GM19043 (cell line): ENCODE results near the gene CYFIP1.

Source experiments
- ATAC-seq: cut with Tn5 transposase; IDR thresholded peaks from one replicate; pipeline ENCODE4 v1.9.1; 2021; ENCODE audit warnings: low read depth; ENCODE audit not compliant: unreplicated experiment

CYFIP1 gene

DNA sequence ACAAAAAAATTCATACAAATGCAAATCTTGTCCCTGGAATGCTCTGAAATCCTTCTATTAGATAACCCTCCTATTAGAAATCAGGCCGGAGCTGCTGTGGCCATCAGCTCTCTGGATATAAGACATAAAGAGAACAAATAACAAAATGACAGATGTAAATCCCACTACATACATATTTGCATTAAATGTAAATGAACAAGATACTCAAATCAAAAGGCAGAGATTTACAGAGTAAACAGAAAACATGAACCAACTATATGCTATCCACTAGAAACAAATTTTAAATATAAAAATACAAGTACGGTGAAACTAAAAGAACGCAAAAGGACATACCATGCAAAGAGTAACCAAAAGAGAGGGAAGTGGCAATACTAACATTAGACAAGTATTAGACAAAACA is 10.7 kb downstream of the CYFIP1 start:
- ATAC-seq: no peak

DNA sequence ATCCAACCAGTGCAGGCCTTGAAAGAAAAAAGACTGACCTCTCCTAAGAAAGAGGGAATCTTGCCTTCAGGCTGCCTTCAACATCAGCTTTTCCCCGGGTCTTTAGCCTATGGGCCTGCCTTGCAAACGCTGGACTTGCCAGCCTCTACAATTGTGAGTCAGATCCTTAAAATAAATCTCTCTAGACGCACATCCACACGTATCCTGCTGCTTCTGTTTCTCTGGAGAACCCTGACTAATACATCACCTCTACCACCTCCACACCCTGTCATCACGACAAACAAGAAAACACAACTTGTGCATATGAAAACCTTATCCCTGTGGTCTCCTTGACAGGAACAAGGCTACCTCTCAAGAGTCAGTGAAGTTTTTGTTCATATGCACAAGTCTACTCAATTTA is 11.8 kb downstream of the CYFIP1 start:
- ATAC-seq: no peak

DNA sequence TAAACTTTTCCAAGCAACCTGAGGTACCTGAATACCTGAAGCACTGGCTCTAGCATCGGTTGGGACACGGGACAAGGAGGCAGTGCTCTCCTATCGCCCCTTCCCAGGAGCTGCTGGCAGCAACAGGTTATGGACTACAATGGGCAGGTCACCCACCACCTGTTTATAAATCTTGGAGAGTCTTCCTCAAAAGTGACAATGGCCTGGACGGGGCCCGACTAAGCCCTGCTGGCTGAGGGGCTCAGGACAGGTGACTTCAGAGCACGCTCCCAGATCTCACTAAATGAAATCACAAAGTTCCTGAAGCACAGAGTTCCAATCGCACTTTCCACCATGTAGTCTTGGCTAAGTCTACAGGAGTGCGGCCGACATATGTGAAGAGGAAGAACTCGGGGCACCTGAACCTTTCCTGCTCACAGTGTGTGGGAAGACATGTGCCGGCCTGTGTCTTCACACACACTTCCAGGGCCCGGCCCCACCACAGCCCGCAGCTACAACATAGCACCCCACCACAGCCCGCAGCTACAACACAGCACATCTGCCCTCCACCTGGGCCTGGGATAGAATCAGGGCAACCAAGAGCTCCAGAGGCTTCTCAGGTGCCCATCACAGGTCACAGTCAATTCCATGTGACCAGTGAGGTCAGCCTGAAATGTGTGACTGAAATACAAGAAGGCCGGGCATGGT is 12.9 kb downstream of the CYFIP1 start:
- no peak for ATAC-seq

DNA sequence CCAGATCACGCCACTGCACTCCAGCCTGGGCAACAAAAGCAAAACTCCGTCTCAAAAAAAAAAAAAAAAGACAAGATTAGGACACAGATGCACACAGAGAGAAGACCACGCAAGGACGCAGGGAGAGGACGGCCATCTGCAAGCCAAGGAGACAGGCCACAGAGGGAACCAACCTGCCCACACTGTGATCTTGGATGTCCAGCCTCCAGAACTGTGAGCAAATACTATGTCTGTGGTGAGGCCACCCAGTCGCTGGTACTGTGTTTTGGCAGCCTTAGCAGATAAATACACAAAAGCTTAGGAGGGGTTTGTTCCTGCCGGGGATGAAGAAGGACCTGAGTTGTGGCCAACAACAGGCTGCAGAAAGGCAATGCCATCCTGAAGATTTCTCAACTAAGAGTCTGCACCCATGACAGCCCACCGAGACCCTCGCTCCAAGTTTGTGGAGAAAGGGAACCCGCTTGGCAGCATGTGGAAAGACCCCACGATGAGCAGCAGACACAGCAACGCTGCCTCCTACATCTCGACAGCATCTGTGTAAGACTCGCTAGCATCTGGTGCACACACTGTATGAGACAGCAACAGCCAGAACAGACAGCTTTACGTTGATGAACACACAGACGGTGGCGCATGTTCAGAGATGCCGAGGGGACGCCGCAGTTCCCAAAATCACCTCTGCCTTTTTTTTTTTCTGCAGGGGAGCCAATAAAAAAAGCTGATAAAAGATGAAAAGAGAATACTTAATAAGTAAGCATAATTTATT is 13.7 kb downstream of the CYFIP1 start:
- no peak for ATAC-seq

DNA sequence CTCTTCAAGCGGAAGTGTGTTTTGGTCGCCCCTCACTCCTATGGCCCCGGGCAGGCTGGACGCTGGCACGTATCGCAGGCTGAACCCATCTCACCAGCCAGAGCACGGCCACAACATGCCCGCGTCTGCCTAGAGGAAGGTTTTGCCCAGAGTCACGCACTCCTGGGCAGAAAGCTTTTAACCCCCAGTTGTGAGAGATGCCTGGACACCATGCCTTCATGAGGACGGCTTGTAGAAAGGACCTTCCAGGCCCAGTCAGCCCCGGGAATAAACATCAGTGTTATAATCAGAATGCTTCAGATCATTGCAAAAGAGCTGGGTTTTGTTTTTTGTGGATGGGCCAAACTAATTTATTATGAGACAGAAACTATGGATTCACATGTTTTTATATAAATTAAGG is 16.5 kb downstream of the CYFIP1 start:
- ATAC-seq: no peak

DNA sequence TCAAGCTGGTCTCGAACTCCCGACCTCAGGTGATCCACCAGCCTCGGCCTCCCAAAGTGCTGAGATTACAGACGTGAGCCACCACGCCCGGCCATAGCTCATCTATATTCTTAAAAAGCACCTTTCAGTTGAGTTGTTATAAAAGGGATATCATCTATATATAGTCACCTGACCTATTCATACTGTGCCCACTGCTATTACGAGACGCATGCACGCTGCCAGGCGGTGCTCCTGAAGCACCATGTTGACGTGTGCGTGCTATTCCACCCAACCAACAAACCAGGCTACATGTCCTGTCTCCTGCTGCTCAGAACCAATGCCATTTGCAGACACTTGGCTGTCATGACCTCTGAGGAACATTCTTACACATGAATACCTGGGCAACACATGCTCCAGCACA is 17.6 kb downstream of the CYFIP1 start:
- no peak for ATAC-seq

DNA sequence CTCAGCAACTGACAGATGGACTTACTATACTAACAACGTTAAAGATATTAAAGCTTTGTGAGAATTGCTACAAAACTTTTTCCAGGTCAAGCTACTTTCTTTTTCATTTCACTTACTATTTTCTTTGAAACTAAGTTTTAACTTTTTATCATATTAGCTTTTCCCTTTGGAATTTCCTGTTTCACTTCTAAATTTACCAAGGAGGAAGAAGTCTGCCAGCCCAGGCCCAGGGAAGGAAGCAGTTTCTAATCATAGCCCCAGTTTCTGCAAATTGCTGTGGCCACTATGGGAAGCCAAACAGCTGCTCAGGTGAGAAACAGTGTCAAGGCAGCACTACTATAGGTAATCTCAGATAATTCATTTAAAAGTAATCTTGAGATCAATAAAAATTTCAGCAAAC is 18.4 kb downstream of the CYFIP1 start:
- ATAC-seq: no peak

DNA sequence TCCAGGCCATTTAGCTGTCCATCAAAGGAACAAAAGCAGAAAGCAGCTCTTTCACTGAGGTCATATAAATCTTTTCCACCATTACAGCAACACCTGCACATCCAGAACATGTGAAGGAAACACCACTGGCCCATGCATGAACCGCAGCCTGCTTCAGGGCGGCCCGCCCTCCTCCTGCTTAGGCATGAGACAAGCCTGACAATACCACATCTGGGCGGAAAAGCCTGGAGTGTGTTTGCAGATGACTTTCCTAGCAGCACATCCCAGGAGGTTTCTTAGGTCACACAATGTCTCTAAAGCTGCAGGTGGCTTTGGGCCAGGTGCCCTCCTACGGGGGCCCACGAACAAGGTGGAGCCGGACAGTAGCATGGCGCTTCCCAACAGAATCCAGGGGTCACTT is 19.6 kb downstream of the CYFIP1 start:
- ATAC-seq: no peak

DNA sequence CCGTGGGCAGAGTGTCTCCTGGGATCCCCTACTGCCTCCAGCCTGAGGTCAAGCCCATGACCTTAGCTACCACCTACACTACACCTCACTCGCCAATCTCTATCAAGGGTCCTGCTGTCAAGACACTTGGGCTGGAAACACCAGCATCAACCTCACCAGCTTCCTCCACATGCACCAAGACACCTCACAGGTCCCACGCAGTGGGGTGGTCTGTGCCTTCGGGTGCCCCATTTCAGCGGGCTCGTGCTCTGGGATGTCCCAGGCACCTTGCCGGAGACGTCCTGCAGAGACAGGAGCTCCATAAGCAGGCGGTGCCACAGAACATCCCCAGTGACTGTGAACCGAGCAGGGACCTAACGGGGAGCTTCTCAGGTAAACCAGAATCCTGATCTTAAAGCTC is 20.0 kb downstream of the CYFIP1 start:
- no peak for ATAC-seq

DNA sequence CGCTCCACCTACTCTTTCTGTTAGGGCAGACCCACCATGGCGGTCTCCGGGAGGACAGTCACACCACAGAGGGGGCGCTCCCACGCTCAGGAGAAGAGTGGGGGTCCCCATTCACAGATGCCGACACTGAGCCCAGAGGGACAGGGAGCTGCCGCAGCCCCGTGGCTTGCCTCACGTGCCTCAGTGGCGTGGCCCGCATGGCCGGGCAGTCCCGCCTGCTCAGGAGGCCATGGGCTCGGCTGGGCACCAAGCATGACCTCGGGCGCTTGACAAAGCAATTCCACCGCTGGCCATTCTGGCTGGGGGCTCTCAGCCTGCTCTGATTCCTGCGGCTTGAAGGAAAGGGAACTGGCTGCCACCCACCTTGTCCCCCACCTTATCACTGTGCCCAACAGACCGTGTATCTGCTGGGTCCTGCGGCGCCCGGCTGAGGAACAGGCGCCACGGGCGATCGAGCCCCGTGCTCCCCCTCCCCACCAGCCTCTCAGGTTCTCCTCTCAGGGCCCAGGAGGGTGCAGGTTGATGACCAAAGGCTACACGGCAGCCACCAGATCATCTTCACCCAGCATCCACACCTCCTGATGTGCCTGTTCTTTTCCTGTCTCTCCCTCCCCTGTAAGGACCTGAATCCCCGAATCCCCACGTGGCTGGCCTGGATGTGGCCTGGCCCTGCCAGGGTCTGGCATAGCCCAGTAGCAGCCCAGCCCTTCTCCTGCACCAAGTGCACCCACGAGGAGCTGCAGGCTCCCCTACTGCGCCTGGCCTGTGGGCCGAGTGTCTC is 20.7 kb downstream of the CYFIP1 start:
- no peak for ATAC-seq

DNA sequence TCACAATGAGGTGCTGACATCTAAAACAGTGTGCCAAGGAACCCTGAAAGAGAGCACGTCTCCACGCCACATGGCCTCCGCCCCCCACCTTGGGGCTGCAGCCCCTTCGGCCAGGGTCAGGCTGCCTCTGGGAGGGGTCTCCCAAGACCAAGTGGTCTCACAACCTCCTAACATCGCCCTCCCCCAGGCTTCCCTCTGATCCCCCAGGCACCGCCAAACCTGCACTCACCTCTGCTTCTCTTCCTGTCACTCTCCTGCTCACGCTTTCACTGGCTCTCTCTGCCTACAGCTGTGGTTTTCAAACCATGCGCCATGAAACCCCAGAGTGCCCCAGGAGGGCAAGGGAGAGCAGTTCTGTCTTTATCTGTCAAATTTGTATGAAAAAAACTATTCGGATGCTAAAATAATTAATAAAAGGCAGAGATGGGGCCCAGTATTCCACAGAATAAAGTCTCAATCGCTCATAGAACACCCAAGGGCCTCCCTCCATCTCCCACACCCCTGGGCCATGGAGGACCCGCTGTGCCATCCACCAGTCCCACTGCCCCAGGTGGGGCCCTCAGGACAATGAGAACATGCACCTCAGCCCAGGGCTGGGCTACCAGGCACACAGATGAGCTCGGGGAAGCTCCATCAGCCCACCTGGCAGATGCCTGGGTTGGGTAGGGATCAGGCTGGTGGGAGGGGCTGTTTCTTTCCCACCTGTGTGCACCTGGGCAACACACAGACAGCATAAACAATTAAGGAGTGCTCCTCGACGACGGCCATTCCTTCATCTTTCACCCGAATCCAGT is 21.5 kb downstream of the CYFIP1 start:
- ATAC-seq: no peak

DNA sequence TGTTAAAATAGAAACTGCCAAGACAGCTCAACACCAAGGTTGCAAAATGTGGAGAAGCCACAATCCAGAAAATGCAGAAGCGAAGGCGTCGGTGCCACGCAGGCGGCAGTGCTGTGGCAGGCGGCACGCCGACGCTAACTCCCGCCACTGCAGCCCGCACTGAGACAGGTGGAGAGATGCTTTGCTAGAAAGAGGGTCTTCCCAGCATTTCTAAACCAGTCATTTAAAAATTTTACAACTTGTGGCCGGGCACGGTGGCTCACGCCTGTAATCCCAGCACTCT is 23.2 kb downstream of the CYFIP1 start:
- no peak for ATAC-seq

DNA sequence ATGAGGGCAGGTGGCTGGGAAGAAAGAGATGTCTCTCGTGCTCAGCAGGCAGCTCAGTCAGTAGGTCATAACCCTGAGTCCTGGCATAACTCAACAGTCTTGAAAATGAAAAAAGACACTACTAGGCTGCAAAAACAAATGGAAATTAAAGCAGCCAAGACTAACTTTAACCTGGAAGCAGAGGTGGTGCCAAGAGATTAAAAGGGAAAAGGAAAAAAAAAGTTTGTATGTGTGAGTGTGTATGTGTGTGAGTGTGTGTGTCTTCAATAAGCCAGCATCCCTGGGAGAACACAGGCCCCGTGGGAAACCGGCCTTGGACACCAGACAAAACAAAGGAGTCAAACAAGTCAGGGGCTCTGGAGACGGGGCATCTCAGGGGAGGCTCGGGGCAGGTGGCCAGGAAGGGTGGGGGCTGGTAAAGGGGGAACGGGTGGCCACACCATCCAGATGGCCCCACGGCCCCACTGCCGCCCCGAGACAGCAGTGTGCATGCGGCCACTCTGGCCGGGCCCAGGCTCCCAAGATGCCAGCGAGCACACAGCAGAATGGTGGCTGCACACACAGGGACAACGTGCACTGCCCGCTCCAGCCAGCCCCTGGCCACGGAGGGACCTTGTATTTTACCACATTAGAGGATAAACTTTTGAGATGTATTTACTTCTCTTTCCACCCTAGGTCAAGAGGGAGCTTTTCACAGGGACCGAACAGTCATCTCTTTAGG is 23.8 kb downstream of the CYFIP1 start:
- no peak for ATAC-seq

DNA sequence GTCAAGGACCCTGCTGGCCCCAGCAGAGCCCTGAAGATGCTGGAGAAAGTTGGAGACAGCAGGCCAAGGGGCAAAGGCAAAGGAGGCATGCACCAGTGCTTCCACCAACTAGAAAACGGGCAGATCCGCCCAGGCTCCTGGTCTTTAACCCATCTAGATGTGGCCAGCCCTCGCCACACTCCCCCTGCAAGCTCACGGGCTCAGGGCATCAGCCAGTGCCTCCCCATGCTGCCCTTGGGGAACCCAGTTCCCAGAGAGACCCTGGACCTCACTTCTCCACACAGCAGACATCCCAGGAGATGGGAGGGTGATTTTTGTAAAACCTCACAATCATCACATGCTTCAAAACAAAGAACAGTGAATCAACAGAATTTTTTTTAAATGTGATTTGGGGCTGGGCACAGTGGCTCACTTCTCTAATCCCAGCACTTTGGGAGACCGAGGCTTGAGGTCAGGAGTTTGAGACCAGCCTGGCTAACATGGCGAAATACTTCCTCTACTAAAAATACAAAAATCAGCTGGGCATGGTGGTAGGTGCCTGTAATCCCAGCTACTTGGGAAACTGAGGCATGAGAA is 24.5 kb downstream of the CYFIP1 start:
- no peak for ATAC-seq

DNA sequence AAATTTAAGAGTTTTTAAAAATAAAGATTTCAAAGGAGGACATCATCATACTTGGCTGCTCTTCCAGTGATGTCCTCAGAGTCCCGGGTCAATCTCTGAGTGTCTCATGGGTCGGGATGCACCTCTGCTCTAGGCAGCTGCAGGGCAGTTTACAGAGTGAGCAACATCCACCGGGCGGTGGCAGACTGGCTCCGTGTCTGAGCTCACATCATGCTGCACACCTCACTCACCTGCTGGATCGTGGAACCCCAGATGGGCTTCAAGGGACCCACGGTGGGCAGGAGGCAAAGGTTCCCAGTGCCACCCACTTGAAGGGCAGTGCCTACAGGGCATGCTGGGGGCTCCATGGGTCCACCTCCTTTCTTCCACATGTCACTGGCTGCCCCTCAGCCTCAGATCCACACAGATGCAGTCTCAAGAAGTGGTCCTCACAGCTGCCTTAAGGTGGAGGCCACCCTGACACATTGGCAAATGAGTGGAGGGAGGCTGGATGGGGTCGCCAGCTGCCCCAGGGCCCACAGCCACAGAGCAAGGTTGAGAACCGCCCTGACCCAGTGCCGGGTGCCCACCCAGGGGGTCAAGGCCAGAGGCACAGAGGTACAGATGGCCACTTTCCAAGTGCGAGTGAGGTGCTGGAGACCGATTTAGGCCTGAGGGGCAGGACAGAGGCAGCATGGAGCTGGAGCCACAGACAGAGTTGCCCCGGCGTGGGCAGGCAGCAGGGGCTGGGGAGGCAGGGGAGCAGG is 25.2 kb downstream of the CYFIP1 start:
- ATAC-seq: no peak

DNA sequence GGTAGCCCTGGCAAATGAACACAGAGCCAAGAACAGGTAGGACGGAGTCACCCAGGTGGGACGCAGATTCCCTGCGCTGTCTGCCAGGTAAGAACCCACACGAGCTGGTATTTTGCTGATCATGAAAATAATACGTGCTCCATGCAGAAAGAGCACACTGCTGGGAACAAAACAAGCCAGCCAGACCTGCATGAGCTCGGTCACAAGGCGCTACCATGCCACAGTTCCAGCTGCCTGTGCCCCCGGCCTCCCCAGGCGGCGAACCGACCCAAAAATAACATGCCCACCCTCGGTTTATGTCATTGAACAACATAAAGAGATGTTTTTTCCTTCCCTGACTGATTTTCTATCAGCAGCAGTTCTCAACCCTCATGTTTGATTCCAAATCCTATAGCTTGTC is 25.8 kb downstream of the CYFIP1 start:
- ATAC-seq: no peak

DNA sequence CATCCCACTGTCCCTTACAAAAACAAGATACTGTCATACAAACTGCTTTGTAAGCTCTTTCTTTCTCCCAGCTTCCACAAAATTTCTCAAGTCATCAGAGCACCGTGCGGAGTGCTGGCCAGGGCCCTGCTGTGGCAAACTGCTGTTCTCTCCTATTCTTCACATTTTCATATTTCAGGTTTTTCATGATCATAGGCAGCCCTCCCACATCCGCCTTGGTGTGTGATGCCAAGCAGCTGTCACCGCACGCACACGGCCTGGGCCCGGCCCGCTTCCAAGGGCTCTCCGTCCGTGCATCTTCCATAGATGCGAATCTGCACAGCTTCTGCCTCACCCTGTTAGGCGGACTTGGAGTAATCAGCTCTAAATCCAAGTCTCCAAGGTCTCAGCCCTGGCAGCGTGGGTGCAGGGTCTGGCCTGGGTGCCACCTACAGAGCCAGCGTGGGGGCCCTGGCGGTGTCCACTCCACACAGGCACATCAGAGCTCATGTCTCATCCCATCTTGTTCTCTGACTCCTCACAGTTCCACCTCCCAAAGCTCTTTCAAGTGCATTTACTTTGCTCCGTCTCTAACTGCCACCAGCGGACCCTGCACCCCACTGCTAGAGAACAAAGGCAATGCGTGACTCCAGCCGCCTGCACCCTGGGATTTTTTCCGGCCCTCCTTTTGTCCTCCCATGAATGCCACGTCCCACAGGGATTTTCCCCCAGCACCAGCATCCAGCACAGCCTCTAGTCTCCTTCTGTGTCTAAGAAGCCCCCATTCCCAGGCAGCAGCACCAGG is 27.2 kb downstream of the CYFIP1 start:
- no peak for ATAC-seq

DNA sequence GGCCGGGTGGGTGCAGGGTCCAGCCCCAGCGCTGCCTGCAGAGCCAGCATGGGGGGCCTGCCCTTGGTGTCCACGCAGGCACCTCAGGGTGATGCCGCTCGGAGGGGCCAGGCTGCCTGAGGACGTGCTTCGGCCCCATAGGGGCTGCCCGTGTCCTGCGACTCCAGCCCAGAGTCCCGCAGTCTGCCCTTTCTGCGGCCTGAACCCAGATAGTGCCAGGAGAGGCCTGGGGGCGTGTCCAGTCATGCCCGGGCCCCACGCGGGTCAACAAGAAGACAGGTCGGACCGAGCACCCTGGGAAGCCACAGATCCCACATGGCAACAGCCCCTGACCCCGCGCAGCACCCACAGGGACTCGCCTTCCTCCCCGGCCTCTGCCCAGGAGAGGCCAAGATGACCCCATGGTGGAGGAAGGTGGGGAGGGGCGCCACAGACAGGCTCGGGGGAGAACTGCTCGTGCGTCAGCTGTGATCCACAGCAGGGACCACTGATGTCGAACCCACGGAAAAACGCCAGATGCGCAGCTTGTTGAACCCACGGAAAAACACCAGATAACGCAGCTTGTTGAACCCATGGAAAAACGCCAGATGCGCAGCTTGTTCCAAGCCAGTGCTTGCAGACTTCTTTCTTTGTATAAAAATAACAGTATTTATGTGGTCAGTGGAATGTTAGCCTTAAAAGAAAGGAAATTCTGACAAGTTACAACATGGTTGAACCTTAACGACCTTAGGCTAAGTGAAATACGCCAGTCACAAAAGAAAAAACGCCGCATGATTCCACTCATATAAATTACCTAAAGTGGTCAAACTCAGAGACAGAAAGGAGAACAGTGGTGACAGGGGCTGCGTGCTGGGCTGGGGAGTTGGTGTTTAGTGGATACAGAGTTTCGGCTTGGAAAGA is 28.5 kb downstream of the CYFIP1 start:
- no peak for ATAC-seq
